Nephron (organoid): ENCODE measurements around the gene CFL2.
A peak's percentile ranks its signal among the peaks of the same experiment; 100 is the strongest.

Experiments used
- H3K27ac Mint-ChIP-seq, 3 experiments: 2 replicates each; pipeline ENCODE4 v1.8.0; 2020; ENCODE audit warnings: mixed read lengths in 3 of 3, mild to moderate bottlenecking in 2 of 3, moderate library complexity in 1 of 3
- H3K27me3 Mint-ChIP-seq: 2 replicates; pipeline ENCODE4 v1.8.0; 2021; ENCODE audit warnings: low read depth, mild to moderate bottlenecking, moderate library complexity, mixed read lengths
- H3K36me3 Mint-ChIP-seq: 2 replicates; pipeline ENCODE4 v1.8.0; 2020; ENCODE audit warnings: low read depth, mixed read lengths
- H3K4me1 Mint-ChIP-seq: 2 replicates; pipeline ENCODE4 v1.8.0; 2020; ENCODE audit warnings: mixed read lengths
- H3K4me3 Mint-ChIP-seq, 3 experiments: 2 replicates each; pipeline ENCODE4 v1.8.0; 2020; ENCODE audit warnings: mild to moderate bottlenecking in 3 of 3, mixed read lengths in 3 of 3, moderate library complexity in 2 of 3
- H3K9me3 Mint-ChIP-seq: 2 replicates; pipeline ENCODE4 v1.8.0; 2020; ENCODE audit warnings: mixed read lengths
- TF ChIP-seq, protein P1 (sequence below), 3 experiments: fragments of 200-600 bp; sonication (generic); IDR thresholded peaks; one replicate each; pipeline ENCODE4 v1.5.0; 2021; ENCODE audit warnings: antibody characterized with exemption in 3 of 3; ENCODE audit not compliant: unreplicated experiment in 3 of 3

The CFL2 gene

DNA sequence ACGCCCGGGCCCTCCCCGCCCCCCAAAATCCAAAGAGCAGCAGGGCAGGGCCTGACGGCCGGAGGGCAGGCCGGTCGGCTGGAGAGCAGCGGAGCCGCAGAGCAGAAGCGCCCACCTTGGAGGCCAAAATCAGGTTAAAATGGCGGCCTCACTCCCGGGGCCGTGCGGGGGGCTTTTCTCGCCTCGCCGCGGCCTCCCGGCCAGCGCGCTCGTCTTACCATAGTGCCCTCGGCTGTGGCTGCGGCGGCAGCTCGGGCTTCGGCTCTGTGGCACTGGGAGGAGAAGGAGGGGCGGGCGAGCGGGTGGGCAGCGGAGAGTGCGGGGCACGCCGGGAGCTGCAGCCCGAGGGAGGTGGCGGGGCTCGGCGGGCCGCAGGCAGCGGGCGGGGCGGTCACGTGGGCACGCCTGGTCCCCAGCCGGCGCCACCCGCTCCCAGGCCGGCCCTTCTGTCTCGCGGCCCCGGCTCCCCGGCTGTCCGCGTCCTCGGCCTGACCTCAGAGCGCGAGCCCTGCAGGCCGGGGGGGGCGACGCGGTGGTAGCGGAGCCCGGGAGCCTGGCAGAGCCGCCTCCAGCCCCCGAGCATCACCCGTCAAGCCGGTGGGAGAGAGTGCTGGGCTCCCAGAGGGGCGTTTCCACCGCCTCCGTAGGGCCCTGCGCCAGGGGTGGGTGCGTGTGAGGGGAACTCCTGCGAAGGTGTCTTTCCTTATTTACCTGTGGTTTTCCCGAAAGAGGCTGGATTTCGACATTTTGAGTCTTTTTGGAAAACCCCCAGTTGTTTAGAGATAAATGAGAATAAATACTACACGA is at the start of gene CFL2:
TSS of gene CFL2 (minus strand) at position 274 of the 807 bp plus-strand sequence. CDS start at position 221, 53 bp downstream.
- H3K4me1 Mint-ChIP-seq = peaks cover 47% of the 10 kb centered on the region

DNA sequence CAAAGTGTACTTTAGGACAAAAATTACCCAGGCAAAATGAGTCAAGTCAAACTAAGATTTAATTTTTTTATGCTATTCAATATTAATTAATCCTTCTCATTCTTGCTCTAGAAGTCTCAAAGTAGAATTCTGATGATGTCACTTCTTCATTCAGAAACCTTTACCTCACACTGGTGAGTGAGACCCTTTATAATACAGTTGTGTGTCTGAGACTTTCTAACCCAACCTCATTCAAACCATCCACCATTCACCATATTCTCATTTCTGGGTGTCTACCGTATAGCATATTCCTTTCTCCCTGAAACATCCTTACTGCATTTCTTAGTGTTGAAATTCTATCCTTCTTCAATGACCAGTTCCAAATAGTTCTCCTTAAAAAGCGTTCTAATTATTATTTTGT is 40.8 kb upstream of the CFL2 start:
- Mint-ChIP-seq H3K4me1 (no peaks in the 10 kb centered on the region), H3K36me3 (peaks cover 41% of the 10 kb centered on the region), H3K9me3 (no peaks in the 10 kb centered on the region), H3K27me3 (no peaks in the 10 kb centered on the region), H3K4me3 (no peak overlapping the region), H3K27ac (no peak overlapping the region)
- TF ChIP-seq, protein P1, sequence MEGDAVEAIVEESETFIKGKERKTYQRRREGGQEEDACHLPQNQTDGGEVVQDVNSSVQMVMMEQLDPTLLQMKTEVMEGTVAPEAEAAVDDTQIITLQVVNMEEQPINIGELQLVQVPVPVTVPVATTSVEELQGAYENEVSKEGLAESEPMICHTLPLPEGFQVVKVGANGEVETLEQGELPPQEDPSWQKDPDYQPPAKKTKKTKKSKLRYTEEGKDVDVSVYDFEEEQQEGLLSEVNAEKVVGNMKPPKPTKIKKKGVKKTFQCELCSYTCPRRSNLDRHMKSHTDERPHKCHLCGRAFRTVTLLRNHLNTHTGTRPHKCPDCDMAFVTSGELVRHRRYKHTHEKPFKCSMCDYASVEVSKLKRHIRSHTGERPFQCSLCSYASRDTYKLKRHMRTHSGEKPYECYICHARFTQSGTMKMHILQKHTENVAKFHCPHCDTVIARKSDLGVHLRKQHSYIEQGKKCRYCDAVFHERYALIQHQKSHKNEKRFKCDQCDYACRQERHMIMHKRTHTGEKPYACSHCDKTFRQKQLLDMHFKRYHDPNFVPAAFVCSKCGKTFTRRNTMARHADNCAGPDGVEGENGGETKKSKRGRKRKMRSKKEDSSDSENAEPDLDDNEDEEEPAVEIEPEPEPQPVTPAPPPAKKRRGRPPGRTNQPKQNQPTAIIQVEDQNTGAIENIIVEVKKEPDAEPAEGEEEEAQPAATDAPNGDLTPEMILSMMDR (IDR thresholded peaks at IDR 0.05; ENCODE audit: unreplicated experiment in 3 of 3) = no peak

More for the DNA sequence above, at the start of gene CFL2:
- Mint-ChIP-seq H3K4me3 (peak within 1 kb of the TSS; percentile 90 to 98 (median 94)), H3K36me3 (peaks cover 12% of the 10 kb centered on the region), H3K27me3 (peaks cover 5% of the 10 kb centered on the region), H3K9me3 (no peaks in the 10 kb centered on the region), H3K27ac (peak within 1 kb of the TSS; percentile 97 to 99 (median 99))
- TF ChIP-seq, protein P1 (IDR thresholded peaks at IDR 0.05; ENCODE audit: unreplicated experiment in 3 of 3) = no peak

DNA sequence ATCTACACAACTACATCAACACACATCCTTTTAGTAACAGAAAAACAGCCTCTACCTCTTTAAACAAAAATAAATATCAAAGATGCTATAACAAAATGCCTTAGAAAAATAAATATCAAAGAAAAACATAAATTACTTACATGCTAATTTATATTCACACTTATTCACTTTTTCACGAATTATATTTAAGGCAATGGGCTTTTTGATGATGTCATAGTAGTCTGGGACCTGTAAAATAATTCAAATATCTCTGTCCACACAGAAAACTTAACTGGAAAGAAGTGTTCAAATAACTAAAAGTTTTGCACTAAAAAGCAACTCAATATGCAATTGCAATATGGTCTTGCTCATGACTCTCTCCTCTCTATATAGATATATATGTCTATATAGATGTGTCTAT is 40.3 kb upstream of the CFL2 start:
- no peak overlapping the region for H3K4me3 Mint-ChIP-seq
- H3K27ac Mint-ChIP-seq = no peak overlapping the region
- peaks cover 38% of the 10 kb centered on the region for H3K36me3 Mint-ChIP-seq

DNA sequence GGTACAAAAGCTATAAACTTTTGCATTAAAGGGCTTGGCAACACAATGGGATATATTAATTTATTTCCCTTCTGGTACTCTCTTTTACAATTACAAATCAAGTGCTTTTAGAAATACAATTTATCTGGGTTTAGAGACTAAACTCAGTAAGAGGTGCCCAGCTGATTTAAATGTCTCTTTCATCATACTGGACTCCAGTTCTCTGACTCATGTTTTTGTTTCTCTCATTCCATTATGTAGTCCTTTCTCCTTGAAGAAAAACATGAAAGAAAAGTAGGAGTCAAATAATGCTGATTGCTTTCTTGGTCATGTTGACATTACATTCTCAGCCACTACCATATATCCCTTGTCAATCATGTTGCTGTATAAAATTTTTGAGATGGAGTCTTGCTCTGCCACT is 36.3 kb upstream of the CFL2 start:
- Mint-ChIP-seq H3K9me3 (no peaks in the 10 kb centered on the region), H3K27ac (peak overlapping the region in 2 of 3 experiments; percentile 44 to 50), H3K4me1 (no peaks in the 10 kb centered on the region), H3K4me3 (no peak overlapping the region), H3K27me3 (no peaks in the 10 kb centered on the region), H3K36me3 (peaks cover 20% of the 10 kb centered on the region)
- TF ChIP-seq, protein P1 (IDR thresholded peaks at IDR 0.05; ENCODE audit: unreplicated experiment in 3 of 3) = no peak

More for the DNA sequence above, 40.3 kb upstream of the CFL2 start:
- TF ChIP-seq, protein P1 (IDR thresholded peaks at IDR 0.05; ENCODE audit: unreplicated experiment in 3 of 3) = no peak
- H3K27me3 Mint-ChIP-seq = no peaks in the 10 kb centered on the region
- H3K9me3 Mint-ChIP-seq = no peaks in the 10 kb centered on the region
- H3K4me1 Mint-ChIP-seq = no peaks in the 10 kb centered on the region

DNA sequence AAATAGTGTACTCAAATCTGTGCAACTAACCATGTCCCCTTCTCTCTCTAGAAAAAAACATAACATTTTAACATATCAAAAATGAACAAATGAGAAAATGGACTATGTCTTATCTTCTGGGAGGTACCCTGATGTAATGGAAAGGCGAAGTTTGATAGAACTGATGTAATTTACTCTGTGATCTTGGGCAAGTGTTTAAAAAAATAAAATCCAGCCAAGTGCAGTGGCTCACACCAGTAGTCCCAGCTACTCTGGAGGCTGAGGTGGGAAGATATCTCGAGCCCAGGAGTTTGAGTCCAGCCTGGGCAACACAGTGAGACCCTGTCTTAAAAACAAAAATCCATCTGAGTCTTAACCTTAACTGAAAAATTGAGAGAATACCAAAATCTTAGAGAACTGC is 35.8 kb upstream of the CFL2 start:
- no peak overlapping the region for H3K4me3 Mint-ChIP-seq
- no peaks in the 10 kb centered on the region for H3K27me3 Mint-ChIP-seq
- TF ChIP-seq, protein P1 (IDR thresholded peaks at IDR 0.05; ENCODE audit: unreplicated experiment in 3 of 3) = no peak
- H3K9me3 Mint-ChIP-seq = no peaks in the 10 kb centered on the region
- peaks cover 16% of the 10 kb centered on the region for H3K36me3 Mint-ChIP-seq
- no peaks in the 10 kb centered on the region for H3K4me1 Mint-ChIP-seq
- peak overlapping the region in 2 of 3 experiments; percentile 44 to 50 for H3K27ac Mint-ChIP-seq

DNA sequence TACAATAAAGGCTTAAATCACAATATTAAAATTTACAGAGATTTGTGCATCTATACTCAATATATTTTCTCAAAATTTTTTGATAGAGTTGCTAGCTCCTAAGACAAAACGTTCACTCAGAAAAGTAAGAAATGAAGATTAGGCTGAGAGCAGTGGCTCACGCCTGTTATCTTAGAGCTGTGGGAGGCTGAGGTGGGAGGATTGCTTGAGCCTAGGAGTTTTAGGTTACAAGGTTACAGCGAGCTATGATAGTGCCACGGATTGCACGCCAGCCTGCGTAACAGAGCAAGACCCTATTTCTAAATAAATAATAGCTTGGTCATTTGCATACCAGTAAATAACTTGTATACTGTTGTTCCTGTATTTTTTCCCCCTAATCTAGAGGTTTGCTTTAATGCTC is 35.0 kb upstream of the CFL2 start:
- H3K27me3 Mint-ChIP-seq = no peaks in the 10 kb centered on the region

More for the DNA sequence above, 35.0 kb upstream of the CFL2 start:
- Mint-ChIP-seq H3K36me3 (peaks cover 8% of the 10 kb centered on the region), H3K9me3 (no peaks in the 10 kb centered on the region), H3K4me3 (no peak overlapping the region), H3K4me1 (no peaks in the 10 kb centered on the region), H3K27ac (no peak overlapping the region)
- TF ChIP-seq, protein P1 (IDR thresholded peaks at IDR 0.05; ENCODE audit: unreplicated experiment in 3 of 3) = no peak
